Stimulated activated naive CD8-positive, alpha-beta T cell treated with anti-CD3 and anti-CD28 coated beads, Interleukin-15, amount 100 ng/mL, for 72 hours (primary cell): ENCODE measurements around the gene PTGIS.

Experiments used
- ATAC-seq: fragments of 150-1000 bp; cut with Tn5 transposase; 2 replicates; pipeline ENCODE4 v1.10.0; 2021; ENCODE audit warnings: mild to moderate bottlenecking, moderate library complexity
- DNase-seq, 2 donors: peaks; one replicate each; pipeline ENCODE4 v3.0.0; 2021 to 2022
- H3K27ac Mint-ChIP-seq, 2 donors: one replicate each; pipeline ENCODE4 v1.8.0; 2022; ENCODE audit warnings: mild to moderate bottlenecking in 2 of 2, mixed read lengths in 2 of 2, moderate library complexity in 2 of 2
- H3K27me3 Mint-ChIP-seq: one replicate; pipeline ENCODE4 v1.8.0; 2022; ENCODE audit warnings: mixed read lengths
- H3K4me1 Mint-ChIP-seq: one replicate; pipeline ENCODE4 v1.8.0; 2022; ENCODE audit warnings: mild to moderate bottlenecking, mixed read lengths
- H3K4me3 Mint-ChIP-seq, 2 donors: one replicate each; pipeline ENCODE4 v1.8.0; 2022; ENCODE audit warnings: mild to moderate bottlenecking in 2 of 2, mixed read lengths in 2 of 2, moderate library complexity in 1 of 2
- H3K9me3 Mint-ChIP-seq, 2 donors: one replicate each; pipeline ENCODE4 v1.8.0; 2022; ENCODE audit warnings: mixed read lengths in 2 of 2

The PTGIS gene

DNA sequence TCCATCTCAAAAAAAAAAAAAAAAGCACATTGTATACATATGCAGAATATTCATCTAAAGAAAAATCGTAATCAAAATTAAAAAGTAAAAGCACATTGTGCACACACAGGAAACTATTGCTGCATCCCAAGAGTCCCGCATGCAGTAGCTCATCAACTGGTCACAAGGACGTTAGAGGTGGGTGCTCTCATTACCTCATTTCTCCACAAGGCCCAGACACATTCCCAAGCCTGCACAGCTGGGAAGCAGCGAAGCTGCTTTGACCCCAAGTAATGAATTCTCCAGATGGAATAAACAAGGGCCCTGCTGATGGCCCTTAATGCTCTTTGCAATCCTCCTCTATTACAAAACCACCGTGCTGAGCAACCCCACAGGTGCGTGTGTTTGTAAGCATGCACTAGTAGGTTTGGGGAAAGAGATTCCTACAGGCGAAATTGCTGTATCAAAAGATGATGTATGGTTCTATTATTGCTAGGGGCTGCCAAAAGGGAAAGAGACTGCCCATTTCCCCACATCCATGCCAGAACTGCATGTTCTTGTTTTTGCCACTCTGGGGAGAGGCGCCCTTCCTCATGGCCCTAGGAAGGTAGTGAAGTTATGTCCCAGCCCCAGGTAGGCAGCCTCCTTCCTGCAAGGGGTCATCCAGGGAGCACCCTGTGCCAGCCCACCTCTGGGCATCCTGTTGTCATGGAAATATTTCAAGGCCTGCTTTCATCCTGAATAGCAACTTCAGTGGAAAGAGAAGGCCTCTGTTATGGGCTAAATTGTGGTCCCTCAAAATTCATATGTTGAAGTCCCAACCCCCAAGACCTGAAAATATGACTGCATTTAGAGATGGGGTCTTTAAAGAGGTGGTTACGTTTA, 34.6 kb upstream of the PTGIS start:
- DNase-seq (no peak), ATAC-seq (no peak)
- Mint-ChIP-seq H3K9me3 (no peaks in the 10 kb centered on the region), H3K4me3 (no peak overlapping the region), H3K4me1 (no peaks in the 10 kb centered on the region), H3K27ac (no peak overlapping the region), H3K27me3 (peaks cover 12% of the 10 kb centered on the region)

DNA sequence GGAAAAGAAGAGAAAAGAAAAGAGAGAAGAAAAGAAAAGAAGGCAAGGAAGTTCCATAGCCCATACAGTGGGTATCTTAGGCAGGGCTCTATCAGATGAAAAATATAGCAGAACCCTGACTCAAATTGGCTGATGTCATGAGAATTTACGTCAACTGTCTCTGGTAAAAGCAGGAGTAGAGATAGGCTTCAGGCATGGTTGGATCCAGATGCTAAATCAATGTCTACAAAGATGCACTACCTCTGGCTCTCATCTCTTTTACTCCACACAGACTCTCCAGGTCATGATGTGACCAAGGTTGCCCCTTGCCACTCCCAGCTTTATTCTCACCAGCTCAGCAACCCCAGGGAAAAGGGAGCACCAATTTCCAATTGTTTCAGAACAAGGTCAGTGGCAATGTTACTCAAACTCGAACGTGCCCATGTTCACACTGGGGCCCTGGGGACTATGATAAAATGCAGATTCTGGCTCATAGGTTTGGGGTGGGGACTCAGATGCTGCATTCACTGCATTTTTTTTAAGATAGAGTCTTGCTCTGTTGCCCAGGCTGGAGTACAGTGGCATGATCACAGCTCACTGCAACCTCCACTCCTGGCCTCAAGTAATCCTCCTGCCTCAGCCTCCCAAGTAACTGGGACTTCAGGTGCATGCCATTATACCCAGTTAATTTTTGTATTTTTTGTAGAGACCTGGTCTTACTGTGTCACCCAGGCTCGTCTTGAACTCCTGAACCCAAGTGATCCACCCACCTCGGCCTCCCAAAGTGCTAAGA, 33.4 kb upstream of the PTGIS start:
- no peak overlapping the region for H3K27ac Mint-ChIP-seq

DNA sequence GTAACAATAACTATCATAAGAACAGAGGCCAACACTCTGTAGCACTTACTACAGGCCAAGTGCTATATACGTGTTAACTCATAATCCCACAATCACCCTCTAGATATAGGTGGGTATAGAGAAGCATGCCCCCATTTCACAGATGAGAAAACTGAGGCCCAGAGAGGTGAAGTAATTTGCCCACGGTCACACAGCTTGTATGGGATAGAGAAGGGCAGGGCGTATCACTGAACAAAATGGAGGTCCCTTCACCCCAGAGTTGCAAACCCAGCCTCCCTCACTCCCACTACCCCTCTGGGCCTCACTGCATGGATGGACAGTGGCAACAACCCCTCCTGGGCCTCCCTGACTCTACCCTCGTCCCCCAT, 31.8 kb upstream of the PTGIS start:
- H3K4me3 Mint-ChIP-seq, result no peak overlapping the region
- no peaks in the 10 kb centered on the region for H3K27me3 Mint-ChIP-seq
- H3K27ac Mint-ChIP-seq, result no peak overlapping the region
- ATAC-seq, result no peak
- H3K4me1 Mint-ChIP-seq, result peaks cover 25% of the 10 kb centered on the region
- H3K9me3 Mint-ChIP-seq, result no peaks in the 10 kb centered on the region
- no peak for DNase-seq

More for the DNA sequence above, 33.4 kb upstream of the PTGIS start:
- Mint-ChIP-seq H3K4me1 (peaks cover 9% of the 10 kb centered on the region), H3K27me3 (peaks cover 6% of the 10 kb centered on the region), H3K9me3 (no peaks in the 10 kb centered on the region), H3K4me3 (no peak overlapping the region)
- DNase-seq (no peak), ATAC-seq (no peak)

DNA sequence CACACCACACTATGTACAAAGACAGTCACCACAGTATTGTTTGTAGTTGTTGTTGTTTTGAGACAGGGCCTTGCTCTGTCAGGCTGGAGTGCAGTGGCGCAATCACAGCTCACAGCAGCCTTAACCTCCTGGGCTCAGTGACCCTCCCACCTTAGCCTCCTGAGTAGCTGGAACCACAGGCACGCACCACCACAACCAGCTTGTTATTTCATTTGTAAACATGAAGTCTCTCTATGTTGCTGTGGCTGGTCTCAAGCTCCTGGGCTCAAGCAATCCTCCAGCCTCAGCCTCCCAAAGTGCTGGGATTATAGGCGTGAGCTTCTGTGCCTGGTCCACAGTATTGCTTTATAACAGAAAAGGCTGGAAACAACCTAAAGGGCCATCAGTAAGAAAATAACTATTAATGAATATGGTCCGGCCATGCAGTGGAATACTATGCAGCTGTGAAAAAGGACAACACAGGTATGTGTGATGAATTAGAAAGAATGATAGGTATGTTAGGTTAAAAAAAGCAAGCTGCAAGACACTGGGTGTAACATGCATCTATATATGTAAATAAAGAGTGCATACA, 30.0 kb upstream of the PTGIS start:
- no peak for ATAC-seq
- no peaks in the 10 kb centered on the region for H3K27me3 Mint-ChIP-seq
- no peak overlapping the region for H3K4me3 Mint-ChIP-seq
- DNase-seq, result no peak
- no peak overlapping the region for H3K27ac Mint-ChIP-seq
- H3K9me3 Mint-ChIP-seq, result no peaks in the 10 kb centered on the region
- H3K4me1 Mint-ChIP-seq, result peaks cover 44% of the 10 kb centered on the region

DNA sequence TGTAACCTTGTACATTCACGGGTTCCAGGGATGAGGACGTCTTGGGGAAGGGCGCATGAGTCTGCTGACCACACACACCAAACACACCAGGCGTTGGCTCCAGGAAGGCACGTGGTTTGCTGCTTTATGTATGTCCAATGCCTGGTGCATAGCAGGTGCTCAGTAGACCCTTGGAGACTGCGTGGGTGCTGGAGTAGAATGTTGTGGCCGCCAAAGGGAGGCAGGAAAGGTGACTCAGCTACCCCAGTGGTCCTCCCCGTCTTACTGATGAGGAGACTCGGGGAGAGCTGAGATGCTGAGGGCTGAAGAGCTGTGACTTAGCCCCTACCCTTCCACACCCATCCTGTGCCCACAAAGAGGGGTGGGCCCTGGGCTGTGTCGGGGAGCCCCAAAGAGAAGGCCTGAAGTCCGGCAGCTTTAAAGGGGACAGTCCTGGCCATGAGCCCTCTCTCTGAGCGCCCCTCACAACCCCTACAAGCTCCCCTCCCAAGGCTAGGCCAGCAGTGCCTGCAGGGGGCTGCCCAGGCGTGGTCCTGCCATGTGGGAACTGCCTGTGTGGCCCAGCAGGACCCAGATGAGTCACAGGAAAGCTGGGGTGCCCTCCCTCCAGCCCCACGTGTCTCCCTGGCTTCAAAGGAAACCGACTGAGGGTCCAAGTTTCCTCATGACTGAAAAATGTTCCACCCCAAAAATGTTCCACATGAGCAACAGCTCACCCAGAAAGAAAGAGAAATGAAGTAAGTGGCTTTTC, 28.0 kb upstream of the PTGIS start:
- no peaks in the 10 kb centered on the region for H3K27me3 Mint-ChIP-seq
- peaks cover 0 to 9% of the 10 kb centered on the region in 2 donors for H3K9me3 Mint-ChIP-seq
- DNase-seq (peak; percentile 69 to 84), ATAC-seq (peak; percentile 79)
- H3K27ac Mint-ChIP-seq, result peak overlapping the region; percentile 92 to 95
- peak overlapping the region; percentile 75 to 82 for H3K4me3 Mint-ChIP-seq
- peaks cover 63% of the 10 kb centered on the region for H3K4me1 Mint-ChIP-seq

DNA sequence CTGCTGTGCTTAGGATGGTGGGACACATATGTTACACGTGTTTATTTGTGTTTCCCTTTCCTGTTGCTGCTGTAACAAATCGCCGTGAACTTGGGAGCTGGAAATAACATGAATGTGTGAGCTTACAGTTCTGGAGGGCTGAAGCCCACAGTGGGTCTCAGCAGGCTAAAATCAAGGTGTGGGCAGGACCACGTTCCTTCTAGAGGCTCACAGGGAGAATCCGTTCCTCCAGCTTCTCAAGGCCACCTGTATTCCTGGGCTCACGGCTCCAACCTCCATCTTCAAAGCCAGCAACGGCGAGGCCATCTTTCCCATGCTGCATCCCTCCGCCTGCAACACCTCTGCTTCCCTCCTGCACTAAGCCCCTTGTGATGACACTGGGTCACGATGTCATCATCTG, 27.4 kb upstream of the PTGIS start:
- ATAC-seq (no peak), DNase-seq (no peak)
- peak overlapping the region; percentile 75 to 82 for H3K4me3 Mint-ChIP-seq
- H3K4me1 Mint-ChIP-seq, result peaks cover 69% of the 10 kb centered on the region
- peak overlapping the region; percentile 92 to 95 for H3K27ac Mint-ChIP-seq
- H3K9me3 Mint-ChIP-seq, result peaks cover 2 to 9% of the 10 kb centered on the region in 2 donors
- peaks cover 2% of the 10 kb centered on the region for H3K27me3 Mint-ChIP-seq

DNA sequence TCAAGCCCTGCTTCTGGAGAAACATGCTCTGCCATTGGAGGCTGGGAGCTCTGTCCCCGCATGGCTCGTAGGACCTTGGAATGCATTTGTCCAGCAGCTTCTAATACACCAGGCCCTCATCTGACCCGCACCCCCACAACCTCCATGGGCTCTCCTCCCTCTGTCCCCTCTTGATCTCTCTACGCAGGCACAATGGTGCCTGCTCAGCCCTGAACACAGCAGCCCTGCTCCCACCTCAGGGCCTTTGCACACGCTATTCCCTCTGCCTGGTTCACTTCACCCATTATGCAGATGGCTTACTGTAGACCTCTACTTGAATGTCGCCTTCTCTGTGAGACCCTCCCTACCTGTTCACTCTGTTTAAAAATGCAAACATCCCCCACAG, 27.0 kb upstream of the PTGIS start:
- no peak for DNase-seq
- Mint-ChIP-seq H3K27ac (peak overlapping the region; percentile 94 to 95), H3K4me1 (peaks cover 73% of the 10 kb centered on the region)

DNA sequence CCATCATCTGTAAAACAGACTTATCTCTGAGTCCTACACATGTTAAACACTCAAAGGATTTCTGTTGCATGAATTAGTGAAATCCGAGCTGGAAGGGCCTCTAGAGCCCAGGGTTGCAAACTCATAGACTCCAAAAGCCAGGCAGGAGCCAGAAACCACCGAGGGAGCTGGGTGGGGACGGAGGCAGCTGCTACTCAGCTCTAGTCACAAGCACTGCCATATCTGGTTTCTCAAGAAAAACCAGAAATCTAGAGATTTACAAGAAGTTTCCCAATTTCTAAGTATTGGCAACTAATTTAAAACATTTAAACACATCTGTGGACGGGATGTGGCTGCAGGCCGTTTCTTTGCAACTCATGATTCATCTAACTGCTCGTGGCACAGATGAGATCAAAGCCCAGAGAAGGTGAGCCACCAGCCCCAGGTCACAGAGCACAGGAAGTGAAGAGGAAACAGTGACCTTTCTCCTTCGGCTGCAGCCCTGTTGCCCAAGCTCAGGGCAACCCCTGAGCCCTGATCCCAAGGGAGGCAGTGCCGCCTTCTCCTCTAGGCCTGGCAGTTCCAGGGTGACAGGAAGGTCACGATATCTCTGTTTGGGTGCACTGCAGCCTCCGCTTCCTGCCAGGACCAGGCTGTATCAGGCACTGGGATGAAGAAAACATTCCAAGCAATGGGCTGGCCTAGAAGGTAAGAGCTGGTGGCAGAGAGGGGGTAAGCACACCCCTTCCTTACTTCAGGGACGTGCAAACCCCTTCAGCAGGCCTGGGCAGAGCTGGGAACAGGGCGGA, 26.4 kb upstream of the PTGIS start:
- ATAC-seq (peak; percentile 84), DNase-seq (peak; percentile 67 to 86)
- Mint-ChIP-seq H3K27ac (peak overlapping the region; percentile 94 to 95), H3K4me3 (peak overlapping the region; percentile 75 to 82), H3K9me3 (peaks cover 7 to 9% of the 10 kb centered on the region in 2 donors), H3K4me1 (peaks cover 78% of the 10 kb centered on the region), H3K27me3 (peaks cover 11% of the 10 kb centered on the region)

More for the DNA sequence above, 27.0 kb upstream of the PTGIS start:
- Mint-ChIP-seq H3K4me3 (peak overlapping the region; percentile 75 to 82), H3K9me3 (peaks cover 6 to 9% of the 10 kb centered on the region in 2 donors), H3K27me3 (peaks cover 6% of the 10 kb centered on the region)
- ATAC-seq, result no peak

DNA sequence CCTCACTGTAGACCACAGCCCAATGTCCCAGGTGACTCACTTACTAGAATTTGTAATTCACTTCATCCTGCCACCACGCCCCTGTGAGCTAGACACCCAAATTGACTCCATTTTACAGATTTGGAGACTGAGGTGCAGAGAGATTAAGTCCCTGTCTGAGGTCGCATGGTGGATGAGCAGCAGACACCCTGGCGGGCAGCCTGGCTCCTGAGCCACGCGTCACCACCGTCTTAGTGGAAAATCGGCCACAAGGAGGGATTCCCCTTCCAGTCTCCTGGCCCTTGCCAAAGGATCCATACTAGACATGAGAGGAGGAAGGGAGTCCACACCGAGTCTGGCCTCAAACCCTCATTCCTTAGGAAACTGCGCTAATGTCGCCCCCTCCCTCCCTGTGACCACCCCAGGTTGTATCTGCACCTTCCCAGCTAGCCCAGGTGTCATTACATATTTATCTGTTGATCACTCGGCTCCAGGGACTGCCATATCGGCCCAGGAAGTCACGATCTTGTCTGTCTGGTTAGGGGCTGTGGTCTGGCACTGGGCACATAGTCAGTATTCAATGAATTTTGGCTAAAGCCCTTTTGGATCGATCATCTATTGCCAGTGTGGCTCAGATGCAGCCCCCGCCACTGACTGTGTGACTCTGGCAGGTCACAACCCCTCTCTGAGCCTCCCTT, 25.7 kb upstream of the PTGIS start:
- Mint-ChIP-seq H3K9me3 (peaks cover 7 to 9% of the 10 kb centered on the region in 2 donors), H3K27me3 (peaks cover 11% of the 10 kb centered on the region), H3K27ac (peak overlapping the region; percentile 94 to 95), H3K4me3 (peak overlapping the region; percentile 75 to 82), H3K4me1 (peaks cover 78% of the 10 kb centered on the region)
- ATAC-seq, result no peak
- DNase-seq, result peak in 1 of 2 donors; percentile 38

DNA sequence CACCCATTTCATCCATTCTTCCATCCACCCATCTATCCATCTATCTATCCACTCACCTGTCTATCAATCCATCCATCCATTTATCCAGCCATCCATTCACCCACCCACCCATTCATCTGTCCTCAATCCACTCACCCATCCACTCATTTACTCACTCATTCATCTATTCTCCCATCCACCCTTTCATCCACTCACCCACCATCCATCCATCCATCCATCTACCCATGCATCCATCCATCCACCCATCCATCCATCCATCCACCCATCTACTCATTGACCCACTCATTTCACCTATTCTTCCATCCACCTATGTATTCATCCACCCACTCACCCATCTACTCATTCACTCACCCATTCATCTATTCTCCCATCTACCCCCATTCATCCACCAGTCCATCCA, 24.2 kb upstream of the PTGIS start:
- Mint-ChIP-seq H3K4me3 (peak overlapping the region; percentile 0 to 6), H3K27me3 (peaks cover 15% of the 10 kb centered on the region), H3K4me1 (peaks cover 74% of the 10 kb centered on the region), H3K27ac (peak overlapping the region in 1 of 2 donors; percentile 63), H3K9me3 (peaks cover 7 to 9% of the 10 kb centered on the region in 2 donors)
- ATAC-seq (no peak), DNase-seq (no peak)

DNA sequence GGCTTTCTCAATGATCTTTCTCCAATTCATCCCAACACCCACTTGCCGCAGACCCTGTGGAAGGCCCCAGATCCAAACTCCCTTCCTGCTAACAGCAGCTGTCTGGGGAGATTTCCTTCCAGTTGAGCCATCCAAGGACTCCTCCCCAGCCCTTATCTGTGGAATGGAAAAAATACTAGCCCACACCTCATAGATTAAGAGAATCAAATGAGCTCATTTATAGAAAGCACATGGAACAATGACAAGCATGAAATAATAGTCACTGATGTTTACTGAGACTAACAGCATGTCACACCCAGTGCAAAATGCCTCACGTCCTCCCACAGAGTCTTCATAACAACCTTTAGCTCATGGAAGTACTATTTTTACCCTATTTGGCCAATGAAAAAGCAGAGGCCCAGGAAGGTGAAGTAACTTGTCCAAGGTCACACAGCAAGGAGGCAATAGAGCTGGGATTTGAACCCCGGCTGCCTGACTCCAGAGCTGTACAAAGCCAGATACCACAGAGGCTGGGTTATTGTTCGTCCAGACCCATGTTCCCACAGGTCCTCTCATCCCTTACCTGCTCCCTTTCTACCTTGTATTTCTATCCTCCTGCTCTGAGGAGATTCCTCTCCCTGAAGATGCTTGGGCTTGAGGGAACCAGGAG, 23.4 kb upstream of the PTGIS start:
- DNase-seq, result no peak
- H3K9me3 Mint-ChIP-seq, result peaks cover 7 to 9% of the 10 kb centered on the region in 2 donors
- peak overlapping the region; percentile 80 to 98 for H3K27ac Mint-ChIP-seq
- ATAC-seq, result peak; percentile 16
- peaks cover 69% of the 10 kb centered on the region for H3K4me1 Mint-ChIP-seq
- peak overlapping the region; percentile 8 to 55 for H3K4me3 Mint-ChIP-seq
- H3K27me3 Mint-ChIP-seq, result peaks cover 19% of the 10 kb centered on the region

DNA sequence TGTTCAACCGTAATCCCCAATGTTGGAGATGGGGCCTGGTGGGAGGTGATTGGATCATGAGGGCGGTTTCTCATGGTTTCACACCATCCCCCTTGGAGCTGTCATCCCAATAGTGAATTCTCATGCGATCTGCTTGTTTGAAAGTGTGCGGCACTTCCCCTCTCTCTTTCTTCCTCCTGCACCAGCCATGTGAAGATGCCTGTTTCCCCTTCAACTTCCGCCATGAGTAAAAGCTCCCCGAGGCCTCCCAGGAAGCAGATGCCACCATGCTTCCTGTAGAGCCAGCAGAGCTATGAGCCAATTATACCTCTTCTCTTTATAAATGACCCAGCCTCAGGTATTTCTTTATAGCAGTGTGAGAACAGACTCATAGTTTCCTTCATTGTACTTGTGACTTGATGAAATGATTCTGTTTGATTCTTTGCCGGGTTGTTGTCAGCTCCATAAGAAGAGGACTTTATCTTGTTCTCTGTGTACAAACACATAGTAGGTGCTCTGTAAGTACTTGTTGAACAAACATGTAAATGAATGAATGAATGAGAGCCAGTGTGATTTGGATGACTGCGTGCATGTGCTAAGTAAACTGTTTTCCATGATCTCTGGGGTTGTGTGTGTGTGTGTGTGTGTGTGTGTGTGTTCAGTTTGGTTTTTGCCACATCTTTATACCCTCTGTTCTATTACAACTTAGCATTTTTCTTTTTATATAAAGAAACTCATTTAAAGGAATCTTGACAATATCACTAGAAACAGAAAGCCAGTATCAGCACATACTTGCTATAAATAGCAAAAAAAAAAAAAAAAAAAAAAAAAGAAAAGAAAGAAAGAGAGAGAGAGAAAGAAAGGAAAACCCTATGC, 22.5 kb upstream of the PTGIS start:
- H3K4me1 Mint-ChIP-seq, result peaks cover 60% of the 10 kb centered on the region
- no peak for DNase-seq
- peaks cover 7 to 9% of the 10 kb centered on the region in 2 donors for H3K9me3 Mint-ChIP-seq
- peaks cover 25% of the 10 kb centered on the region for H3K27me3 Mint-ChIP-seq
- peak overlapping the region; percentile 42 to 43 for H3K27ac Mint-ChIP-seq
- peak overlapping the region in 1 of 2 donors; percentile 34 for H3K4me3 Mint-ChIP-seq
- no peak for ATAC-seq

DNA sequence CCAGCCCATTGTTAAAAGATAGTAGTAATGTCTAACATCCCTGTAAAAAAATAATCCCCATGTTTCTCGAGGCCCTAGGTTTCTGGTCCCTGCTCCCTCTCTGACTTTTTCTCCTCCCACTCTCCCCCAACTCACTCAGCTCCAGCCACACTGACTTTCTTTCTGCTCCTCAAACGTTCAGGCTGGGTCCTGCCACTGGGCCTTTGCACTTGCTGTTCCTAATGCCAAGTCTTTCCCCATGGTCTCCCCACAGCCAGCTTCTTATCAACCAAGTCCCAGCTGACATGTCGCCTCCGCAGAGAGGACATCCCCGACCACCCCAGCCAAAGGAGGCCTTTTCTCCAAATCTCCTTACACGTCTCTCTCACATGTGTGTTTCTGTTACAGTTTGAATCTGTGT, 21.8 kb upstream of the PTGIS start:
- ATAC-seq, result no peak
- DNase-seq, result no peak
- peaks cover 53% of the 10 kb centered on the region for H3K4me1 Mint-ChIP-seq
- peaks cover 31% of the 10 kb centered on the region for H3K27me3 Mint-ChIP-seq
- H3K9me3 Mint-ChIP-seq, result peaks cover 7 to 9% of the 10 kb centered on the region in 2 donors
- H3K4me3 Mint-ChIP-seq, result no peak overlapping the region
- peak overlapping the region in 1 of 2 donors; percentile 12 for H3K27ac Mint-ChIP-seq
